Stimulated activated CD8-positive, alpha-beta memory T cell treated with anti-CD3 and anti-CD28 coated beads, Interleukin-7, amount 100 ng/mL, for 24 hours (primary cell): Measurements from ENCODE around the gene CD101.

Experiments
- DNase-seq: peaks from one replicate; pipeline ENCODE4 v3.0.0-alpha.2; 2020; ENCODE audit warnings: low read depth

Gene CD101

GRCh38 chr1:117017062-117017461 lies 15.5 kb downstream of the CD101 start:
- no peak for DNase-seq

GRCh38 chr1:117017648-117018047 lies 16.1 kb downstream of the CD101 start:
- DNase-seq = no peak

DNA sequence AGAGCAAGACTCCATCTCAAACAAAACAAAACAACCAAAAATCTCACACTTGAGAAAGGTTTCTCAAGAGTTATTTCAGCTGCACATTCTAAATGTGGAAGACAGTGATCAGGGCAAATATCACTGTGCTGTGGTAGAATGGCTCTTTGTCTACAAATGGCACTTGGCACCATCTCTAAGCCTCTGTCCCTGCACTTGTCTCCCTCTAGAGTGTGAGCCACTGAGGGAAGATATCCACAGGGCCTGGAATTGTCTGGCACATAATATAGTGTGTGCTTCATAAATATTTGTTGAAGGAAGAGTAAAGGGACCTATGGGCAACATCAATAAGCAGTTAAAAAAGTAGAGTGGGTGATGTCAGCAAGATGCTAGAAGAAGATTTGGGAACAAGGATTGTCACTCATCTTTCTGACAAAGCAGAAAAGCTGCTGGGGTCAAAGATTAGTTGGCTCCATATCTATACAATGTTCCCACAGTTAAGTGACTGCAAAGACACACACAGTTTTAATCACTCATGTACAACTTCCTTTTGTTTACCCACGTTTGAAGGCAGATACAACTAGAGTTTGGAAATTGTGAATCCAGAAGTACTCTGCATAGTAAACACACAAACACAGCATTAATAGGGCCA lies 19.1 kb downstream of the CD101 start:
- no peak for DNase-seq

GRCh38 chr1:117022114-117022513 lies 20.6 kb downstream of the CD101 start:
- DNase-seq = no peak

GRCh38 chr1:117025568-117025967 lies 24.0 kb downstream of the CD101 start:
- DNase-seq = no peak

DNA sequence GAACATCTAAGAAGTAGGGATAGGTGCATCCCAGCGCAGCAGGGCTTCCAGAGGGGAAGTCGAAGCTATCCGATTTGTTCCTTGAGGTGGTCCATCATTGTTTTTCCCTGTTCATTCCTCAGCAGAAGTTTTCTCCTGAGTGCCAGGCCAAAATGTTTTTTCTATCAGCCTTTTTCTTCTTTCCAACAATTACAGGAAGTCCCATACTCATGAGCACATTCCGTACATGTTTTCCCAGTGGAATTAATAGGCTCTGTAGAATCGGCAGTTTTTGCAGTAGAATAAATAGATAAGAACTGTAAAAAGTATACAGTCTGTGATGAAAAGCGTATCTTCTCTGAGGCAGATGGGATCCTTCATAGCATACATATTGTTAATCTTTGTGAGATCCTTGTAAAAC lies 24.8 kb downstream of the CD101 start:
- DNase-seq = no peak

DNA sequence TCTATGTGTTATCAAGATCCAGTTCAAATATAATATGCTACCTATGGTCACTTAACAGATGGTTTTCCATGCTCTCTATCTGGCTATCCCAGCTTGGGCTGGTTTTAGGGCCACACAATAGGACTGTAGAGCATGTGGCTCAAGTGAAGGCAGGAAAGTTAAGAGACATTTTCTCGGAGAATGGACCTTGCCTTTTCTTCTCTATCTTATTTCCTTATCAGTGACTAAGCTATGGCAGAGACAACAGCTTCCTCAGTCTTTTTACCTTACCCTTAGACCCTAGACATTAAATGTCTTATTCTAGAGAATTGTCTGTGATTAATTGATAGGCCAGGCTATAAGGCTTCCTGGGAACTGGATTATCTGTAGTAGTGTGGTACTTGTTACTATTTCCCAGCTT lies 28.1 kb downstream of the CD101 start:
- no peak for DNase-seq

GRCh38 chr1:117030271-117030877 lies 28.8 kb downstream of the CD101 start:
- DNase-seq = no peak

GRCh38 chr1:117032266-117032665 lies 30.7 kb downstream of the CD101 start:
- no peak for DNase-seq

DNA sequence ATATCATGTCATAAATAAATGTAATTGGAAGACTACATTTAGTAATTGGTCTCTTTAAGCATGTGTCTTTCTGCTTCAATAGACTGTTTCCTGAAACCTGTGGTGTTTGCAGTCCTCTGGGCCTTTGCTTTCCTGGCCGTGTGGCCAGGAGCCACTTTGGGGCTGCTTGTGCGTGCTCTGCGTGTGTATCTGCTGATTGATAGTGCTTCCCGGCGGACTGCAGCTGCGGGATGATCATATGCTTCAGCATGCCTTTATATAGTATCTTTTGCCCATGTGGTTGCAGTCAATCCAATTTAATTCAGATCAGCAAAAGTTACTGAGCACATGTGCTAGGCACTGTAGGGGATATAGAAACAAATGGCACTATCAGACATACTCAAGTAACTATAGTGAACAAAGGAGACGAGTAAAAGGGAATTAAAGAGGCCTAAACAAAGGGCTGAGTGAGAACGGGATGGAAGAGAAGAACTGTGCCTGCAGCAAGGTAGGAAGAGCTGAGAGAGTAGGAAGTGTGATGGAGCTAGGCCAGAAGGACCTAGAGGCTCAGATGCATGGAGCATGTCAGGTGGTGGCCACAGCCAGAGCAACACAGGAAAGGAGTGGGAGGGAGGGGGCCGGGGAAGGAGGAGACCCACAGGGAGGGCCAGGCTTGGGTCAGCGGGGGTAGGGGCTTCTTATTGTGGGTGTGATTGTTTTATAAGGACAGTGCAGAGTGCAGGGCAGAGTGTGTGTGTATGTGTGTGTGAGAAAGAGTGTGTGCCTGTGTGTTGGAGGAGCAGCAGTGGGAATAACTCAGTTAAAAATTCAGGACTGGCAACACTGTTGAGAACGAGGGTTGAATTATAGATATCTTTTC lies 31.4 kb downstream of the CD101 start:
- DNase-seq = no peak

- DNase-seq = no peak
Measured at GRCh38 chr1:117033772-117034171, 32.2 kb downstream of the CD101 start.

GRCh38 chr1:117034791-117035290 lies 33.3 kb downstream of the CD101 start:
- DNase-seq = no peak

DNA sequence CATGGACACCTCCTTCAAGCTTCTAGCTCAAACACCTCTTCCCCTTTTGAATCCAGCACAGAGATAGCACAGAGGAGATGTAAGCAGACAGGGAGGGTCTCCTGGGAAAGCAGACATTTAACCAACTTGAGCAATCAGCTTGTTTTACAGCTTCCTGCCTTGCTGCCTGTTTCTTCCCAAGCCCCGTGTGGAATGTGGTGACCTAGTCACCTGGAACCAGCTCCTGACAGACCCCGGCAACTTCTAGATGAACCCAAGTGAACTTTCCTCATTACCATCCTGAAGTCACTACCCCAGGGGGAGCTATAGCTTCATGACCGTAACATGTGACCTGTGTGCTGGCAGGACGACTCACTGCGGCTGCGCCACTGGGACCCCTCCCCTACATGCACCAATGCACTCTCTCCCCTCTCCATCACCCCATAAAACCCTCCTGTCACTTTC lies 34.5 kb downstream of the CD101 start:
- no peak for DNase-seq

GRCh38 chr1:117037802-117038201 lies 36.2 kb downstream of the CD101 start:
- no peak for DNase-seq

DNA sequence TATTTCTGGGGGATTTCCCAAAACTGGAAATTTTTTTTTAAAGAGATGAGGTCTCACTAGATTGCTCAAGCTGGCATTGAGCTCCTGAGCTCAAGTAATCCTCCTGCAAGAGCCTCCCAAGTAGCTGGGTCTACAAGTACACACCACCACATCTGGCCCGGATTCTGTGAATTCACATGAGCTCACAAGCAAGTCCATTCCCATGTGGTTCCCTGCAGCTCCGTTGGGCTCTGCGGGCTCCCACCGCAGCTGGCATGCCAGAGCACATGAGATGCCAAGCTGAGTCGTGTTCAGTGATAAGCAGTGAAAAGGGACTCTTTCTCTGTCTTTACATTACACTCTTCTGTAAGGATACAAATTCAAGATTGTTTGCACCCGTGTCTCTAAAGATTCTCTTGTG lies 36.7 kb downstream of the CD101 start:
- no peak for DNase-seq

DNA sequence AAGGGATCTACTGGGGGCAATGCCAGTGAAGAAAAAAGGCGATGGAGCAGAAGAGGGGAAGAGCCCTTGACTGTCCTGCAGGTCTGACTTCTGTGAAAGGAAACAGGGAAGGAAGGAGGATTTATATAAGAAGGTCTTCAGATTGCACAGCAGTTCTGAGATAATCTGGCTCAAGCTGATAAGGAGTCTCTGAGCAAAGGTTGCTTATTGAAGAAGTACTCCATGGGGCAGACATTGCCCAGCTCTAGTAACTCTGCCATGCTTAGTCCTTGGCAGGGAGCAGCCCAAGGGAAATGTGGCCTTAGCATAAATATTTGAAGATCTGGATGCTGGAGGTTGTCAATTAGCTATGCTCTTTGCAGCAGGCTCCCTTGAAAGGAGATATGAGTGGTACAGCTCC lies 42.7 kb downstream of the CD101 start:
- DNase-seq = no peak

GRCh38 chr1:117045644-117046043 lies 44.1 kb downstream of the CD101 start:
- DNase-seq = no peak

DNA sequence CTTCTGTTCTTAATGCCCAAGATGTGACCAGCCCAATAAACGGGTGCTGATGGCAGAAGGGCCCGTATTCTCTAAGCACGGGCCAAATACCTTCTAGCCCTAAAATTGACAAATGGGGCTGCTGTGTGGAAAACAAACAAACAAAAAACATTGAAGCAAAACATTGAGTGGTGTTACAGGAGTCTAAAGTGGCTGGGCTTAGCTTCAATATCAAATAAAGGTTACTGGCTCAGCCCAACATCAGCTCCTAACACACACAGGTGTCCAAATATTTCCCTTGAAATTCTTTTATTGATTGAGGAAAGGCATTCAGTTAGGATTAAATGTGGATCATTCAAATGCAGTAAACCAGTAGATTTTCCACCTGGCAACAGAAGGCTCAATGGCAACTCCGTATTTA lies 45.2 kb downstream of the CD101 start:
- DNase-seq = no peak

GRCh38 chr1:117047271-117047670 lies 45.7 kb downstream of the CD101 start:
- DNase-seq = no peak

DNA sequence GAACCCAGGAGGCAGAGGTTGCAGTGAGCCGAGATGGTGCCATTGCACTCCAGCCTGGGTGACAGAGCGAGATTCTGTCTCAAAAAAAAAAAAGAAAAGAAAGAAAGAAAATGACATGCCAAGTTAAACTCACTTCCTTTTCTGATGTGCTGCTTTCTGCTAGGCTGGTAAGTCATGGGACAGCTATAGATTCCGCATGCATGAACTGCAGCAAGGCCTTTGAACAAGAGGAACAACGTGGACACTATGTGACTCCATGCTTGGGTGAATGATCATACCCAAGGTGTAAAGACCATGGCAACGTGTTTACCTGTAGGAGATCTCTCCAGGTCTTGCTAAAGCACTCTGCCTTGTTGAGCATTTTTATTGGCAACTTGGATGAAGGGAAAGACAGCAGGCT lies 48.3 kb downstream of the CD101 start:
- no peak for DNase-seq

- no peak for DNase-seq
Measured at GRCh38 chr1:117051224-117052064, 49.9 kb downstream of the CD101 start.

GRCh38 chr1:117054068-117054467 lies 52.5 kb downstream of the CD101 start:
- DNase-seq = no peak
